ENCODE measurements around the gene TMEM8B.

The TMEM8B gene

DNA sequence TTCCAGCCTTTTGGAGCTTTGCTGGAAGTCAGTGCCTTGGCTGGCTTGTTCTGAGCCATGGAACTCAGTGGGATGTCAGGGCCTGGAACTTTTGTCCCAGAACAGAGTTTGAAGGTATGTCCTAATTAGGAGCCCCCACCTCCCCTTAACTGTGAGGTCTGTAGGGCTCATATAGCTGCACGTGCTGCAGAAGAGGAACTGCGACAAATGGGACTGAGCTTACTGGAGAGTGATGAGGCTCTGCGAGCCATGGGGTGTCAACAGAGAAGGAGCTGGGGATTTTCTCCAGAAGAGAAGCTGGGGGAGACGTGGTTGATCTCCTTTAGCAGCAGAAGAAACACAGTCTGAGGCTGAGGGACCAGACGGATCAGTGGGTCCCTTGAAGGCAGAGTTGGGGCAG is 10.9 kb downstream of the TMEM8B start:
- no peak overlapping the region for H3K4me3 ChIP-seq (ENCODE audit: low read depth, low read length)

GRCh38 chr9:35840881-35841644 is 12.0 kb downstream of the TMEM8B start:
- H3K4me3 ChIP-seq (ENCODE audit: low read depth, low read length) = no peak overlapping the region

- H3K4me3 ChIP-seq (ENCODE audit: low read depth, low read length) = no peak overlapping the region
Measured at GRCh38 chr9:35841645-35841900, 12.5 kb downstream of the TMEM8B start.

DNA sequence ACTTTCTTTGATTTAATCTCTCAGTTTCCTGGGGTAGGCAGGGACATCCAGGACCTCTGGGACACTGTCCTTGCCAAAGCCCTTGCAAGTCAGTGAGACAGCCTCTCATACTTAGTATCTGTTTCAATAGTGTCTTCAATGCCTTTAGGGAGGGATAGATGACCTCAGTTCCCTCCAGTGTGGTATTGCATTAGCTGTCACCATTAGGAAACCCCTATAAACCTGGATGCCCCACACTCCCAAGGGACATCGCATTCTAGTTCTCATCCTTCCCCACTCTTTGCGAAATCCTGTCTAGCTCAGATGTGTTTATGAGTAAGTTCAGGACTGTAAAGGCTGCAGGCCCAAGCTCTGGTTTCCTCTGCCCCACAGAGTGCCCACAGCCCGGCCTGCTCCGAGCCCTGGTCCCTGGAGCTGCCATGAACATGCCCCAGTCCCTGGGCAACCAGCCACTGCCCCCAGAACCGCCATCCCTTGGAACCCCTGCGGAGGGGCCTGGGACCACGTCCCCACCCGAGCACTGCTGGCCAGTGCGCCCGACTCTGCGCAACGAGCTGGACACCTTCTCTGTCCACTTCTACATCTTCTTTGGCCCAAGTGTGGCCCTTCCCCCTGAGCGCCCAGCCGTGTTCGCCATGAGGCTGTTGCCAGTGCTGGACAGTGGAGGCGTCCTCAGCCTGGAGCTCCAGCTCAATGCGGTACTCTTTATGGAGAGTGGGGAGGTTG is 13.2 kb downstream of the TMEM8B start:
- H3K4me3 ChIP-seq (ENCODE audit: low read depth, low read length) = no peak overlapping the region

DNA sequence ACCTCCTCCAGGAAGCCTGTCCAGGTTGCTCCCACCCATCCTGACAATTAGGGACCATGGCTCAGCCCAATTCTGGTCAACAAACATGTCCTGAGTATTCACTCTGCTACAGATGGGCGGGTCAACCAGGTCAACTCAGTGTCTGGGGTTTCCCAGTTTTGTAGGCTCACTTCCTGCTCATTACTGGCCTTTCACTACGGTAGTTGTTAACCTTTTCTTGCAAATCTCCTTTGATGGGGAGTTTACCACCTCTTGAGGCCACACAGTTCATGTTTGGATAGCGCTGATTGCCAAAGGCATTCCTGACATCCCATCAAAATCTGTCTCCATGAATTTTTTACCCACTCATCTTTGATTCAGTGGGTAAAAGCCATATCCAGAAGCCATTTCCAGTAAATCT is 13.8 kb downstream of the TMEM8B start:
- no peak overlapping the region for H3K4me3 ChIP-seq (ENCODE audit: low read depth, low read length)

DNA sequence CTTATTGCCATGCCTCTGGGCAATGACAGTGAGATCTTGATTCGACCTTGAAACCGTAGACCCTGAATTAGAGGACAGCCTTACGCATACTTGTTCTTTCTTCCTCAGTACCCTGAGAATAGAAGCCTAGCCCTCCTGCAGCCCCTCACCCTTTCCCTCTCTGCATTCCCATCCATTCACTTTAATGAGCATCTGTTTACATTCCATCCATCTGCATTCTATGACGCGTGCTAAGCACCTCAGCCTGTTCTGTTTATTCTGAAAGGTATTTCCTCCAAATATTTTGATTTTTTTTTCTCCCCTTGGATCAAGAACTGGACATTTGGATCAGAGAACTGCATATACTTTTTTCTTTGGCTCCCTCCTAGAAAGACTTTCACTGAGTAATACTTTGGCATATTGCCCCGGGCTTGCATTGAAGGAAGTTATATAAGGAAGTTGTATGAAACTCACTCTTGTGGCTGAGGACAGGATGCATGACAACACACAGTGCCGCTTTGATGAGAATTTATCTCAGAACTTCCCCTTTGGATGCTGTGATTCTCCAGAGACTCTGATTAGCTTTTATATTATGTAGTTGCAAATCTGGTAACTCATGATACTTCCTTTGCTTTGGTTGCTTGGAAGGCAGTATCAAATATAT is 15.7 kb downstream of the TMEM8B start:
- H3K4me3 ChIP-seq (ENCODE audit: low read depth, low read length) = no peak overlapping the region

DNA sequence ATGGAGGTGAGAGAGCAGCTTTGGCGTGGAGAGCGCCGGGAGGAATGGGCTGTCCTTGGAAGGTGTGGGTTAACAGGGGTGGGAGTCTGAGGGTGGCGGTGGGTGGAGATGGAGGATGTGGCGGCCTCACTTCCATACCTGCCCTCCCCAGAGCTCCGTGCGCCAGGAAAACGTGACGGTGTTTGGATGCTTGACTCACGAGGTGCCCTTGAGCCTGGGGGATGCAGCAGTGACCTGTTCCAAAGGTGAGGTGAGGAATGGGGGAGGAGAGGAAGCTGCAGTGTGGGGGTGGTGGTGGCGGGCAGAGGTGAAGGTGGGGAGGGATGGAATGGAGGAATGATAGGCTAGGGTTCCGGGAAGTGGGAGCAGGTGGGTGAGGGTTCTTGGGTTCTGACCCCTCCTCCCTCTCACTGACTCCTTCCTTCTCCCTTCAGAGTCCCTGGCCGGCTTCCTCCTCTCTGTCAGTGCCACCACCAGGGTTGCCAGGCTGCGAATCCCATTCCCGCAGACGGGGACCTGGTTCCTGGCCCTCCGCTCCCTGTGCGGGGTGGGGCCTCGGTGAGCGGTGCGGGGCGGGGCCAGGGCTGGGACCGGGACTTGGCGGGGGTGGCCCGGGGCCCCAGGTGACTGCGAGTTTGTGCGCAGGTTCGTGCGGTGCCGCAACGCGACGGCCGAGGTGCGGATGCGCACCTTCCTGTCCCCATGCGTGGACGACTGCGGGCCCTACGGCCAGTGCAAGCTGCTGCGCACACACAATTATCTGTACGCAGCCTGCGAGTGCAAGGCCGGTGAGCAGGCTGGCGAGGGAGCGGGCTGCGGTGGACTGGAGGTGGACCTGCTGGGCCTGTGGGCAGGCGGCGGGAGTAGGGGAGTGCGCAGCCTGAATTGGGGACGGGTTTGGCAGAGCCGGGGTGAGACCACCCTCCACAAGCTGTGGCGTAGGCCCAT is 17.1 kb downstream of the TMEM8B start:
- H3K4me3 ChIP-seq (ENCODE audit: low read depth, low read length) = peak overlapping the region; percentile 70

- H3K4me3 ChIP-seq (ENCODE audit: low read depth, low read length) = no peak overlapping the region
Measured at GRCh38 chr9:35847792-35848572, 19.0 kb downstream of the TMEM8B start.

DNA sequence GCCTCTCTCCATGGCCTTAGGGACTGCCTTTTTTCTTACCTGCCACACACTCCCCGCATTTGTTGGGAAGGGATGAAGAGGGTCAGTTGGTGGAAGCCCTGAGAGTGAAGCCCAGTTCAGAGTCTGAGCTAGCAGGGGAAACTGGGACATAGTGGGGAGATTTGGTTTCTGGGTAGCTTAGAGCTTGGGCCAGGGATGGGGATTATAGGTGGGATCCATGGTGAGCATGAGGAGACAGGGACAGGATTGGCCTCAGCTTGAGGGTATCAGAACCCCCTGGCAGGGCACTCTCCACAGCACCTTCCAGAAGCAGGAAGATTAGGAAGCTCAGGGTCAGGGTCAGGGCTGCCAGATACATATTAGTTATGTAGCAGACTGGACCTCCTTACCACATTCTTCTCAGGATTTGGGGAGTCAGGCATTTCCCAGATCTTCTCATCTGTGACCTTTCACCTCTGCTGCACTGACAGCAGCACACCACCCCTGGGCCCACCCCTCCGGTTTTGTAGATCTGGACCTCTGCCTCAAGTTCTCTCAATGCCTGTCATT is 23.3 kb downstream of the TMEM8B start:
- H3K4me3 ChIP-seq (ENCODE audit: low read depth, low read length) = no peak overlapping the region

DNA sequence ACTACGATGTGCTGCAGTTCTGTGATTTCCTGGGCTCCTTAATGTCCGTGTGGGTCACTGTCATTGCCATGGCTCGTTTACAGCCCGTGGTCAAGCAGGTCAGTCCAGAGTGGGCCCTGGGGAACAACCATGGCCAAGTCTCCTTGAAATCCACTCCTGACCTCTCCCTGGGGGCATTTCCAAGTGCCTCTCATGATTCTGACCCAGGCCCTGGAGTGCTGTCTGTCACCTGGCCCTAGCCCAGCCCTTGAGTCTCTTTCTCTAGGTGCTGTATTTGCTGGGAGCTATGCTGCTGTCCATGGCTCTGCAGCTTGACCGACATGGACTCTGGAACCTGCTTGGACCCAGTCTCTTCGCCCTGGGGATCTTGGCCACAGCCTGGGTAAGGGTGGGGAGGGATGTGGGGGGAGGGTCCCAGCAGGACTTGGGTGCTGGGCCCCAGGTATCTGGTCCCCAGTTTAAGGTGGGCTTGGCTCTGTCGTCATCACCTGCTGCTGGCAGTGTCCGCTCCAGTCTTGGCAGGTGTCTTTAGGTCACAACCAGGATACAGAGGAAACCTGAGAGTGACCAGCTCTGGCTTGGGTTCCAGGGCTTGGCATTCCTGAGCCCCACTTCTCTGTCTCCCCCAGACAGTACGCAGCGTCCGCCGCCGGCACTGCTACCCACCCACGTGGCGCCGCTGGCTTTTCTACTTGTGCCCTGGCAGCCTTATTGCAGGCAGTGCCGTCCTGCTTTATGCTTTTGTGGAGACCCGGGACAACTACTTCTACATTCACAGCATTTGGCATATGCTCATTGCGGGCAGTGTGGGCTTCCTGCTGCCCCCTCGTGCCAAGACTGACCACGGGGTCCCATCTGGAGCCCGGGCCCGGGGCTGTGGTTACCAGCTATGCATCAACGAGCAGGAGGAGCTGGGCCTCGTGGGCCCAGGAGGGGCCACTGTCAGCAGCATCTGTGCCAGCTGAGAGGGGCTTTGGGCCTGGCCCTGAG is 24.1 kb downstream of the TMEM8B start:
- no peak overlapping the region for H3K4me3 ChIP-seq (ENCODE audit: low read depth, low read length)

DNA sequence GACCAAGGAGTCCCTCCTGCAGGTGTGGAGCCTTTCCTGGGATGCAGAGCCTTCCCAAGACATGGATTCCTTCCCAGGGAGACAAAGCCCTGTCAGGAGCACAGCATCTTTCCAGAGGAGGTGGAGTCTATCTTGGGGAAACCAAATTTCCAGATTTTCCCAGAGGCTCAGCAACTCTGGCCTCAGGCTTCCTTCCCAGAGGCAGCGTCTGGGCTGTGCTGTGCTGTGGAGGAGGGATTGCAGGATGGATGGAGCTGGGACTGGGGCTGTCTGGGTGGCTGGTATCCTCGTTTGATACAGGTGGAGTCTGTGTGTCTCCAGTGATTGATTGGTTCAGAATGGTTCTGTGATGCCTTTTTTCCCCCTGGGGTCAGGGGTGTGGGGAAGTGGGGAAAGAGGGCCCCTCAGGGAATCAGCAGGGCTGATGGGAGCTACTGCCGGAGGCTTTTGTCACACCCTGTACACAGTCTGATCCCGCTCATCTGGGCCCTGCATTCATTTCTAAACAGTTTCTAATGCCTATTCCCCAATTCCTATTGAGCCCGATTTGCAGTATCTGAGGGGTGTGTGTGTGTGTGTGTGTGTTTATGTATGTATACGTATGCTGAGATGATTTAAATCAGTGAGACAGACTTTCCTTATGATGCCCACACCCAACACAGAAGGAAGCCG is 25.2 kb downstream of the TMEM8B start:
- no peak overlapping the region for H3K4me3 ChIP-seq (ENCODE audit: low read depth, low read length)

- no peak overlapping the region for H3K4me3 ChIP-seq (ENCODE audit: low read depth, low read length)
Measured at GRCh38 chr9:35856206-35856605, 27.2 kb downstream of the TMEM8B start.

DNA sequence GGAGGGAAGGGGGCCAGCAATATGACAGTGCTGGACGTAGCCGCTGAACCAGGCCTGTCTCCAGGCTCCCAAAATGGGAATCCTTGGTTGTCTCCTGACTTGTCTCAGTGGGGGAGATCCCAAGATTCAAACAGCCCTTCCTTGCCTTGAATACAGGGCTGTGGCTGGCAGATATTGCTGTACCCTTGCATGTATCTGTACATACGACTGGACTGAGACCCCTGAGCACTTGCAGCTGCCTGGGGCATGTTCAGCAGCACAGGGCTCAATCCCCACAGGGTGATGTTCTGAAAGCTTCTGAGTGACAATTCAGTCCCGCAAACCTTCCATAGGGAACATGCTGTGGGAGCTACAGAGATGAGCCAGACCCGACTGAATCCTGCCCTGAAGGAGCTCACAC is 27.9 kb downstream of the TMEM8B start:
- H3K4me3 ChIP-seq (ENCODE audit: low read depth, low read length) = no peak overlapping the region

GRCh38 chr9:35858458-35858857 is 29.4 kb downstream of the TMEM8B start:
- H3K4me3 ChIP-seq (ENCODE audit: low read depth, low read length) = no peak overlapping the region

- H3K4me3 ChIP-seq (ENCODE audit: low read depth, low read length) = no peak overlapping the region
Measured at GRCh38 chr9:35859310-35859989, 30.4 kb downstream of the TMEM8B start.

GRCh38 chr9:35859990-35860339 is 30.9 kb downstream of the TMEM8B start:
- H3K4me3 ChIP-seq (ENCODE audit: low read depth, low read length) = no peak overlapping the region

DNA sequence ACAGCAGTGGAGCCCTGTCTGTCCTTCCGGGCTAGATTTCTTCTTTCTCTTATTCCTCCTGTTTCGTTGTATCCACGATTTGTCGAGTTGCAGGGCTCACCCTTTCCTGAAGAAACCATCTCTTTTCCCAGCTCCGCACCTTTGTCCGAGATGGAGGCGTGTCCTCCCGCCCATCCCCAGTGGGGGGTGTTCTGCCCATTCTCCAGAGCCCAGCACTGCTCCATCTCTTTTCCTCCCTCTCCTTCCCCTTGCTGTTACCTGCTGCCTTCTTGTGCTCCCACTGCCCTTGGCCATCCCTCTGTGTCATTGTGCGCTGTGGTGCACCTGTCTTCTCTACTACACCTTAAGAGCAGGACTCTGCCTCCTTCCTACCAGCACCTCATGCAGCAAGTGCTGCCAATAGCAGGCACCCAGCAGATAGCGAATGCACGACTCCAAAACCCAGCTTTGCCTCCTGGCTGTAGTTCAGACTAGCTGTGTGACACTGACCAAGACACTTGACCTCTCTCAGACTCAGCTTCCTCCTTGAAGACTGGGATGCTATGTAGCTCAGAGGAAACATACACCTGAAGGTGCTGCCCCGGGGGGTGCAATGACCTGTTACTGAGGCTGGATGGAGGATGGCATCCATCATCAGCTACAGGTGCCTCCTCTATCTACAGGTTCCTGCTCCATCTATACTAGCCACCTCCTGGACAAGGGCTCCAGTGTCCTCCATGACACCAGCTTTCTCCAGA is 32.3 kb downstream of the TMEM8B start:
- no peak overlapping the region for H3K4me3 ChIP-seq (ENCODE audit: low read depth, low read length)

Data from iPS-11a (cell line).